NK-92 (cell line): ENCODE measurements around the gene CCDC136.

Source experiments
- DNase-seq: peaks from one replicate; lab custom pipeline; 2025; ENCODE audit not compliant: unreplicated experiment; lab: John Stamatoyannopoulos, UW

Gene CCDC136

DNA sequence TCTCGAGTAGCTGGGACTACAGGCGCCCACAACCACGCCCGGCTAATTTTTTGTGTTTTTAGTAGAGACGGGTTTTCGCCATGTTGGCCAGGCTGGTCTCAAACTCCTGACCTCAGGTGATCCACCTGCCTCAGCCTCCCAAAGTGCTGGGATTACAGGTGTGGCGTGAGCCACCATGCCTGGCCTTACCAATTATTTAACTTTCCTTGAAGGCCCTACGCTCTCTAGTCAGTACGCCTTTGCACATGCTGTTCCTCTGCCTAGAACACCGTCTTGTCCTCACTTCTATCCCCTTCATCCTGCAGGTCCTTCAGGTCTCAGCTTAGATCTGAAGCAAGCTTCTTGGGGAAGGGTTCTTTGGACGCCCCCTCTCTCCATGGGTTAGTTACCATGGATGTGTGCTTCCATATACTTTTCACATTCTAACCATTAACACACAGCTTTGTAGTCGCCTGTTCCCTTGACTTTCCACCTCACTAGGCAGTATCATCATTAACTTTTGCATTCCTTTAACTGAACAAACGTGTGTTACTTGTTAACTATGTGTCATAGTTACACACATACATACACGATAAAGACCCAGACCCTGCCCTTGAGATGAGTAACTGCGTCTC is 70.3 kb downstream of the CCDC136 start:
- DNase-seq: no peak

DNA sequence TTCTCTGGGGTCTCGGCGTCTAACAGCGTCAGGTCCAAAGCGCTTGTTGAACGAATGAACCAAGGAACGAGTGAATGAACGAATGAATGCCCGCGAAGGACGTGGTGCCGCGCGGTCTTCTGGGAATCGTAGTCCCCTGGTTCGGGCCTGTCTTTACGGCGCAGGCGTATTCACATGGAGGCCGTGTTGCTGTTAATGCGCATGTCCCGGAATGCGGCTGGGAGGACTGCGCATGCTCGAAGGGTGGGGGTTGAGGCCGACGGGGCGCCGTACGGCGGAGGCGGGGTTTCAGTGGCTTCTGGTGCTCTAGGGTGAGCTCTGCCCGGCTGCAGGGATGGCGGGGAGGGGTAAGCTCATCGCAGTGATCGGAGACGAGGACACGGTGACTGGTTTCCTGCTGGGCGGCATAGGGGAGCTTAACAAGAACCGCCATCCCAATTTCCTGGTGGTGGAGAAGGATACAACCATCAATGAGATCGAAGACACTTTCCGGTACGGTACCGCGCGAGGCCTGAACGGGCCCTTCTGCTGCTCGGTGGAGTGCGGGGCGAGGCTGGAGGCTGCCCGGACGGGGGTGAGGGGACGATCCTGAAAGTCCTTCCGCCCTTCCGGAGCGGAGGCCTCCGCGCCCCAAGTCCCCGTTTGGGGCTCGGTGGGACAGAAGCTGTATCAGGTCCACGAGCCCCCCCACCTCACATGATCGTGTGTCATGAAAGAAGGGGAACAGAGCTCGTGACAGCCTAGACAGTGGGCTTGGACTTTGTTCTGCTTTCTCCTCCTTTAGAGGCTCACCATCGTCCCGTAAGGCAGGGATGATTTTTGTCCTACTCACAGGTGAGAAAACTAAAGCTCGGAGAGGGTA is 71.0 kb downstream of the CCDC136 start, which contains the start of gene ATP6V1F:
Gene ATP6V1F, plus strand, starts transcription at position 286 of the 862 bp plus-strand sequence. Its CDS starts 49 bp downstream, at position 335.
- DNase-seq: peak; percentile 95

DNA sequence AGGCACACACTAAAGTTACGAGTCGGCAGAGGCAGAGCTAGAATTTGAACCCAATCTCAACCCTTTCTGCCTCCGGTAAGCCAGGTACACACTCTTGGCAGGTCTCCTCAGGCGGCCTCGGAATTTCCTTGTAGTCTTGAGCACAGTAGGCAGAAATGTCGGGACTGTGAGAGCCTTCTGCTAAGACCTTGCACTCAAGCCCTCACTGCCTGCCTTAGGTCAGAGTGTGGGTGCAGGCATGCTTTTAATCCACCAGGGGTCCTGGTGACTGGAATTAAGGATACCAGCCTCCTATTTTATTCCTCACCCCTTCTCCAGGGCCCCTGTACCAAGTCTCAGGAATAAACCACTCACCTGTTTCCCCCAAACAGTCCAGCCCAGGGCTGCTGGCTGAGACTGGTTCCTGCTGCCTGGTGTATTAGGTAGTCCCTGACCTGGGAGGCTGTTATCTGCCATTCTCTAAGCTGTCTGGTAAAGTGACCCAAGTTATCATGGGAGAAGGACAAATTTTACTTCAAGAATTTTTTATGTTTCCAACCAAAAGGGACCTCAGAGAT is 71.7 kb downstream of the CCDC136 start:
- no peak for DNase-seq

DNA sequence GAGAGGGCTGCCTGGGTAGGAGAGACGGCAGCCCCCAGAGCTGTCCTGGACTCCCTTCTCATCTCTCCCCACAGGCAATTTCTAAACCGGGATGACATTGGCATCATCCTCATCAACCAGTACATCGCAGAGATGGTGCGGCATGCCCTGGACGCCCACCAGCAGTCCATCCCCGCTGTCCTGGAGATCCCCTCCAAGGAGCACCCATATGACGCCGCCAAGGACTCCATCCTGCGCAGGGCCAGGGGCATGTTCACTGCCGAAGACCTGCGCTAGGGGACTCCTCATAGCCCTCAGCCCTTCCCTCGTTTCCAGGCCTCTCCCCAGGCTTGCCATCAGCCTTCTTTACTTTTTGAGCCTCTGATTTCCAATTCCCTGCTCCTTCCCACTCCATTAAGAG is 73.5 kb downstream of the CCDC136 start:
- no peak for DNase-seq

DNA sequence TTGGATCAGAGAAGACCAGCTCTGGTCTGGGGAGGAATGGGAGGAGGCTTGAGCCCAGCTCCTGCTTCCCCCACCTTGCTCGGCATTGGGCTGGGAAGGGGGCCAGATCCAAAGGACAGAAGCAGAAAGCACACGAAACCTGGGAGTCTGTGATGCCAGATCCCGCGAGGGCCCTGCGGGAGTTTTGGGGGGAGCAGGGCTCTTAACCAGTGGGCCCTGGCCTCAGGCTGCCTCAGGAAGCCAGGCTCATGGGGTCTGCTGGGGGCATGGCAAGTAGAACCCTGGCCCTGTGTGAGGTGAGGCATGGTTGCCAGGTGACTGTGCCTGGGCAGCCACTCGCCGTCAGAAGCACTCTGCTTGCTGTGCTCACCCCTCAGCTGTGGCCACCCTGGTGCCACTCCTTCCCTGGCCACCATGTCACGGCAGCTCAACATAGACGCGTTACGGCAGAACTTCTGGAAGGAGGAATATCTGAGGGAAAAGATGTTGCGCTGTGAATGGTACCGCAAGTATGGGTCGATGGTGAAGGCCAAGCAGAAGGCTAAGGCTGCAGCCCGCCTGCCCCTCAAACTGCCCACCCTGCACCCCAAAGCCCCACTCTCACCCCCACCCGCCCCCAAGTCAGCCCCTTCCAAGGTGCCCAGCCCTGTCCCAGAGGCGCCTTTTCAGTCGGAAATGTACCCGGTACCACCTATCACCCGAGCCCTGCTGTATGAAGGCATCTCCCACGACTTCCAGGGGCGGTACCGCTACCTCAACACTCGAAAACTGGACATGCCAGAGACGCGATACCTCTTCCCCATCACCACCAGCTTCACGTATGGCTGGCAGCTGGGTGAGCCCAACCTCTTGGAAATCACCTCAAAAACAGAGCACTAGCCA is 74.5 kb downstream of the CCDC136 start:
- DNase-seq: no peak

GRCh38 chr7:128867241-128867640 is 75.5 kb downstream of the CCDC136 start:
- DNase-seq: no peak

- no peak for DNase-seq
These were observed 76.3 kb downstream of the CCDC136 start for GRCh38 chr7:128867842-128868623.

DNA sequence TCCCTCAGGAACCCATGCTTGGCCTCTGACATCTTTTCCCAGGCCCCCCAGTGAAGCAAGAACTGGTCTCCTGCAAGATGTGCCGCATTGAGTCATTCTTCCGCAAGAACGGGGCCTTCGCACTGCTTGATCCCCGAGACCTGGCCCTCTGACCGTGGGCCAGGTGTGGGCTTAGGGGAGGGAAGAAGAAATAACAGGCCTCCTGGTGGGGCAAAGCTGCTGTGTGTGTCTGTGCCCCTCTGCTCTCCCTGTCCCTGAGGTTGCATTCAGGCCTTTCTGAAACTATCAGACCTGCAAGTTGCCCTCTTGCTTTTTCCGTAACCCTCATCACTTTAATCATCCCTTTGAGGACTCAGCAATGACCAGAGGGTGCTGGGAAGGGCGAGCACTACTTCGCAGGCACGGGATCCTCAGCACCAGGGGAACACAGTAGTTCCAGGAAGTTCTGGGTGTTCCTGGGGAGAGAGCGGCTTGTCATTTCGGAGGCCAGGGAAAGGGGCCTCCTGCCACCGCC is 76.9 kb downstream of the CCDC136 start:
- DNase-seq: no peak

- no peak for DNase-seq
These were observed 77.6 kb downstream of the CCDC136 start for GRCh38 chr7:128869138-128869943.

- no peak for DNase-seq
These were observed 78.1 kb downstream of the CCDC136 start for GRCh38 chr7:128869944-128870285.

DNA sequence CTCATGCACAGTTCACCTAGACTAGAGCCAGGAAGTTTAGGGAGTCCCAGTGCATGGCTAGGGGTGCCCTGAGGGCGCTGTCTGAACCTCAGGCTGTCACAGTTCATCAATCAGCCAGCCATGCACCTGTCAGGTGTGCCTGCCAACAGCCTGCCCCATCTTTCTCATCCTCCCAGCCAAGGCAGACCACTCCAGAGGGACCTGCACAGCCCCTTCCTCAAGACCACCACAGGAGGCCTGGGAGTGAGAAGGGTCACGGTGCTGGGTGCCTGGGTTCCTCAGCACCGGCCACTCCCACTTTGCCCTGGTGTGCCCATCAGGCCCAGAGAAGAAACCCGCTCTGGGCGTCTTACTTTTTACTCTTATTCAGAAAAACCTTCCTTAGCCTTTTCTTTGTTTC is 79.3 kb downstream of the CCDC136 start:
- DNase-seq: no peak
